SK-N-SH treated with all-trans-retinoic acid at 6 μM for 48 hours (cell line): ENCODE measurements around the gene PLOD2.

ENCODE experiments used
- ATAC-seq: fragments of 200-7000 bp; cut with Tn5 transposase; 3 replicates; pipeline ENCODE4 v1.9.1; 2020; ENCODE audit warnings: mild to moderate bottlenecking, moderate library complexity
- BACH2 ChIP-seq: fragments of 250-450 bp; sonication (Bioruptor Pico); IDR thresholded peaks from 2 replicates; pipeline ENCODE4 v1.9.0; 2021; ENCODE audit warnings: mild to moderate bottlenecking, borderline replicate concordance
- CSDC2 ChIP-seq: fragments of 250-450 bp; sonication (Bioruptor Pico); IDR thresholded peaks from 2 replicates; pipeline ENCODE4 v1.5.0; 2020; ENCODE audit warnings: mild to moderate bottlenecking, moderate library complexity
- ESRRG ChIP-seq: fragments of 250-450 bp; sonication (Bioruptor Pico); IDR thresholded peaks from 2 replicates; pipeline ENCODE4 v1.6.1; 2021; ENCODE audit warnings: mild to moderate bottlenecking
- ISL1 ChIP-seq: fragments of 250-450 bp; sonication (Bioruptor Pico); IDR thresholded peaks from 2 replicates; pipeline ENCODE4 v2.1.2; 2022; ENCODE audit warnings: mild to moderate bottlenecking, moderate library complexity
- OSR1 ChIP-seq: fragments of 250-450 bp; sonication (Bioruptor Pico); IDR thresholded peaks from 2 replicates; pipeline ENCODE4 v1.8.0; 2022; ENCODE audit warnings: moderate library complexity, mild to moderate bottlenecking, inconsistent platforms
- POU6F1 ChIP-seq: fragments of 250-450 bp; sonication (Bioruptor Pico); IDR thresholded peaks from 2 replicates; pipeline ENCODE4 v1.8.0; 2021; ENCODE audit warnings: low read depth, mild to moderate bottlenecking, moderate library complexity, borderline replicate concordance
- PPARA ChIP-seq: fragments of 250-450 bp; sonication (Bioruptor Pico); IDR thresholded peaks from 2 replicates; pipeline ENCODE4 v1.5.0; 2020; ENCODE audit warnings: mild to moderate bottlenecking, borderline replicate concordance
- RARB ChIP-seq: fragments of 250-450 bp; sonication (Bioruptor Pico); IDR thresholded peaks from 2 replicates; pipeline ENCODE4 v1.8.0; 2021; ENCODE audit warnings: mild to moderate bottlenecking, moderate library complexity
- SNAI2 ChIP-seq: fragments of 250-450 bp; sonication (Bioruptor Pico); IDR thresholded peaks from 2 replicates; pipeline ENCODE4 v1.5.0; 2020; ENCODE audit warnings: mild to moderate bottlenecking, moderate library complexity
- TCF4 ChIP-seq: fragments of 250-450 bp; sonication (Bioruptor Pico); IDR thresholded peaks from 2 replicates; pipeline ENCODE4 v1.8.0; 2021; ENCODE audit warnings: mild to moderate bottlenecking, moderate library complexity, borderline replicate concordance
- TOX ChIP-seq: fragments of 250-450 bp; sonication (Bioruptor Pico); IDR thresholded peaks from 2 replicates; pipeline ENCODE4 v1.8.0; 2021; ENCODE audit warnings: mild to moderate bottlenecking, moderate library complexity, borderline replicate concordance
- ZC3H10 ChIP-seq: fragments of 250-450 bp; sonication (Bioruptor Pico); IDR thresholded peaks from 2 replicates; pipeline ENCODE4 v1.5.1; 2021; ENCODE audit warnings: mild to moderate bottlenecking, moderate library complexity
- ZFP3 ChIP-seq: fragments of 250-450 bp; sonication (Bioruptor Pico); IDR thresholded peaks from 2 replicates; pipeline ENCODE4 v1.5.0; 2020; ENCODE audit warnings: mild to moderate bottlenecking, moderate library complexity
- ZFP30 ChIP-seq: fragments of 450-650 bp; formaldehyde crosslinking; IDR thresholded peaks from 2 replicates; pipeline ENCODE4 v1.5.0; 2022; ENCODE audit warnings: mild to moderate bottlenecking, moderate library complexity
- ZNF565 ChIP-seq: fragments of 450-650 bp; formaldehyde crosslinking; conservative IDR thresholded peaks from 2 replicates; pipeline ENCODE4 v1.5.0; 2020; ENCODE audit warnings: low read depth, mild to moderate bottlenecking, moderate library complexity
- ZNF70 ChIP-seq: fragments of 450-650 bp; formaldehyde crosslinking; IDR thresholded peaks from 2 replicates; pipeline ENCODE4 v1.5.0; 2020; ENCODE audit warnings: mild to moderate bottlenecking, moderate library complexity
- ZNF8 ChIP-seq: fragments of 450-650 bp; formaldehyde crosslinking; IDR thresholded peaks from 2 replicates; pipeline ENCODE4 v1.5.0; 2020; ENCODE audit warnings: mild to moderate bottlenecking, moderate library complexity
- TF ChIP-seq, protein P1 (sequence below): fragments of 250-450 bp; sonication (Bioruptor Pico); IDR thresholded peaks from 2 replicates; pipeline ENCODE4 v1.5.1; 2021; ENCODE audit warnings: mild to moderate bottlenecking, moderate library complexity
- TF ChIP-seq, protein P2 (sequence below): fragments of 250-450 bp; sonication (Bioruptor Pico); IDR thresholded peaks from 2 replicates; pipeline ENCODE4 v1.5.0; 2020; ENCODE audit warnings: mild to moderate bottlenecking, moderate library complexity
- TF ChIP-seq, protein P3 (sequence below): fragments of 250-450 bp; sonication (Bioruptor Pico); IDR thresholded peaks from 2 replicates; pipeline ENCODE4 v1.8.0; 2020; ENCODE audit warnings: mild to moderate bottlenecking, moderate library complexity, borderline replicate concordance

The PLOD2 gene

DNA sequence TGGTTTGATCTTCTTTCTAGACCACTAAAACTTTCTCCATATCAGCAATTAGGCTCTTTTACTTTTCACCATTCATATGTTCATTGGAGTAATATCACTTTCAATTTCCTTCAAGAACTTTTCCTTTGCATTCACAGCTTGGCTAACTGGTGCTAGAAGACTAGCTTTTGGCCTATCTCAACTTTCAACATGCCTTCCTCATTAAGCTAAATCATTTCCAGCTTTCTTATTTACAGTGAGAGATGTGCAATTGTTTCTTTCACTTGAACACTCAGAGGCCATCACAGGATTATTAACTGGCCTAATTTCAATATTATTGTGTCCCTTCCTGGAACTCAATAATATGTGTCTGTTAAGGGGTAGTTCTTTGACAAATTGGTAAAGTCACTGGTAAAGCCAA is 42.8 kb upstream of the PLOD2 start:
- ATAC-seq = no peak
- TF ChIP-seq, protein P1, sequence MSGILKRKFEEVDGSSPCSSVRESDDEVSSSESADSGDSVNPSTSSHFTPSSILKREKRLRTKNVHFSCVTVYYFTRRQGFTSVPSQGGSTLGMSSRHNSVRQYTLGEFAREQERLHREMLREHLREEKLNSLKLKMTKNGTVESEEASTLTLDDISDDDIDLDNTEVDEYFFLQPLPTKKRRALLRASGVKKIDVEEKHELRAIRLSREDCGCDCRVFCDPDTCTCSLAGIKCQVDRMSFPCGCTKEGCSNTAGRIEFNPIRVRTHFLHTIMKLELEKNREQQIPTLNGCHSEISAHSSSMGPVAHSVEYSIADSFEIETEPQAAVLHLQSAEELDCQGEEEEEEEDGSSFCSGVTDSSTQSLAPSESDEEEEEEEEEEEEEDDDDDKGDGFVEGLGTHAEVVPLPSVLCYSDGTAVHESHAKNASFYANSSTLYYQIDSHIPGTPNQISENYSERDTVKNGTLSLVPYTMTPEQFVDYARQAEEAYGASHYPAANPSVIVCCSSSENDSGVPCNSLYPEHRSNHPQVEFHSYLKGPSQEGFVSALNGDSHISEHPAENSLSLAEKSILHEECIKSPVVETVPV (CRISPR knock-in tag) = no peak
- TF ChIP-seq ISL1 (CRISPR knock-in tag) (no peak), RARB (no peak), ZFP30 (CRISPR knock-in tag) (no peak), ZC3H10 (CRISPR knock-in tag) (no peak), ESRRG (CRISPR knock-in tag) (no peak), PPARA (CRISPR knock-in tag) (no peak), ZFP3 (no peak), ZNF8 (no peak), TCF4 (CRISPR knock-in tag) (no peak), TOX (no peak), OSR1 (CRISPR knock-in tag) (no peak), POU6F1 (no peak), SNAI2 (CRISPR knock-in tag) (no peak), BACH2 (CRISPR knock-in tag) (no peak)

DNA sequence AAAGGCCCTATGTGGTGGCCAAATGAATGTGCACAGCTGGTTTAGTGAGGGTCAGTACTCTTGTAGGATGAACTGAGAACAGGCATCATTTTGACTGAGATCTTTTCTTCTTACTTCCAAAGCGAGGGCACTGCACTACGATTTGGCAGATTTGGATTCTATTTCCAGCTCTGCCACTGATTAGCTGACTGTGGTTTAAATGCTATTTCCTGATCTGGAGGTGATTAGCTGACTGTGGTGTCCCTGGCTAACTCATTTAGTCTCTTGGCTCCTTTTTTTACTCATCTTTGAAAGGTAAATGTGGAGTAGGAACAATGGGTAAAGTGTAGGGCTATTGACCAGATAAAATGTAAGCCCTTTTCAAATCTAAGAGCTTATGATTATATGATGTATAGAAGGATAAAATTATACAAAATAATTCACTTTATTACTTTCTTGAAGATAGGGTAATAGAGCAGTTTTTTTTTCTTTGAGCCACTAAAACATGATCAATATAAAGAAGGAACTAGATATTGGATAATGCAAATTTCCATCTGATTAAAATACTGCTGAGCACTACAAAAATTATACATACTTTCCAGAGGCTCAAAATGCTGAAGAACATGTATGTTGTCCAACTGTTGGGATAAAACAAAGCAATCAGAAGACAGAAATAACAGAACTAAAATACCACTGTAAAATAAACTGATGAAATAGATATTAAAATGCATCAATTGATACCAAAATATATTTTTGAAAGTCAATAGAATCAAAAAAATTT is 39.7 kb upstream of the PLOD2 start:
- TF ChIP-seq POU6F1 (no peak), ZC3H10 (CRISPR knock-in tag) (no peak), ISL1 (CRISPR knock-in tag) (no peak), CSDC2 (CRISPR knock-in tag) (no peak)
- TF ChIP-seq, protein P1 (CRISPR knock-in tag) = no peak
- no peak for ATAC-seq

DNA sequence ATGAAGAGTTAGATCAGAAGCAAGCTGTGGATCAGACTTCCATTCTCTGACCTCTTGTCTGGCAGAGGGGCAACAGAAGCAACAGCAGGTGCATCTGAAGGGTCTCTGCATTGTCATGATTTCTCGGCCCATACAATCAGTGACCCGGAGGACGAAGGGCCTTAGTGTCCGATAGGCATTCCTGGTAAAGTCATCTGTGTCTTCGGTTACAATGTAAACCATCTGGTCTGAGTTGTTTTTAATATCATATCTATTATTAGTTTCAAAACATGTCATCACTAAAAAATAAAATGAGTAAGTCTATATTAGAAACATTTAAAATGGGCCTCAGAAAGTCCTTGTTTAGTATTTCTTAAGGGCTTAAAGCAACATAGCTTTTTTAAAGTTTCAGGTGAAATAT is 38.8 kb upstream of the PLOD2 start:
- TF ChIP-seq ZNF565 (CRISPR knock-in tag) (no peak), ZNF70 (CRISPR knock-in tag) (no peak), TCF4 (CRISPR knock-in tag) (no peak), SNAI2 (CRISPR knock-in tag) (no peak), ISL1 (CRISPR knock-in tag) (no peak), ZC3H10 (CRISPR knock-in tag) (no peak), RARB (no peak), BACH2 (CRISPR knock-in tag) (no peak), TOX (no peak), ZFP3 (no peak)
- TF ChIP-seq, protein P1 (CRISPR knock-in tag) = no peak
- TF ChIP-seq, protein P2, sequence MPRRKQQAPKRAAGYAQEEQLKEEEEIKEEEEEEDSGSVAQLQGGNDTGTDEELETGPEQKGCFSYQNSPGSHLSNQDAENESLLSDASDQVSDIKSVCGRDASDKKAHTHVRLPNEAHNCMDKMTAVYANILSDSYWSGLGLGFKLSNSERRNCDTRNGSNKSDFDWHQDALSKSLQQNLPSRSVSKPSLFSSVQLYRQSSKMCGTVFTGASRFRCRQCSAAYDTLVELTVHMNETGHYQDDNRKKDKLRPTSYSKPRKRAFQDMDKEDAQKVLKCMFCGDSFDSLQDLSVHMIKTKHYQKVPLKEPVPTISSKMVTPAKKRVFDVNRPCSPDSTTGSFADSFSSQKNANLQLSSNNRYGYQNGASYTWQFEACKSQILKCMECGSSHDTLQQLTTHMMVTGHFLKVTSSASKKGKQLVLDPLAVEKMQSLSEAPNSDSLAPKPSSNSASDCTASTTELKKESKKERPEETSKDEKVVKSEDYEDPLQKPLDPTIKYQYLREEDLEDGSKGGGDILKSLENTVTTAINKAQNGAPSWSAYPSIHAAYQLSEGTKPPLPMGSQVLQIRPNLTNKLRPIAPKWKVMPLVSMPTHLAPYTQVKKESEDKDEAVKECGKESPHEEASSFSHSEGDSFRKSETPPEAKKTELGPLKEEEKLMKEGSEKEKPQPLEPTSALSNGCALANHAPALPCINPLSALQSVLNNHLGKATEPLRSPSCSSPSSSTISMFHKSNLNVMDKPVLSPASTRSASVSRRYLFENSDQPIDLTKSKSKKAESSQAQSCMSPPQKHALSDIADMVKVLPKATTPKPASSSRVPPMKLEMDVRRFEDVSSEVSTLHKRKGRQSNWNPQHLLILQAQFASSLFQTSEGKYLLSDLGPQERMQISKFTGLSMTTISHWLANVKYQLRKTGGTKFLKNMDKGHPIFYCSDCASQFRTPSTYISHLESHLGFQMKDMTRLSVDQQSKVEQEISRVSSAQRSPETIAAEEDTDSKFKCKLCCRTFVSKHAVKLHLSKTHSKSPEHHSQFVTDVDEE = no peak
- TF ChIP-seq, protein P3, sequence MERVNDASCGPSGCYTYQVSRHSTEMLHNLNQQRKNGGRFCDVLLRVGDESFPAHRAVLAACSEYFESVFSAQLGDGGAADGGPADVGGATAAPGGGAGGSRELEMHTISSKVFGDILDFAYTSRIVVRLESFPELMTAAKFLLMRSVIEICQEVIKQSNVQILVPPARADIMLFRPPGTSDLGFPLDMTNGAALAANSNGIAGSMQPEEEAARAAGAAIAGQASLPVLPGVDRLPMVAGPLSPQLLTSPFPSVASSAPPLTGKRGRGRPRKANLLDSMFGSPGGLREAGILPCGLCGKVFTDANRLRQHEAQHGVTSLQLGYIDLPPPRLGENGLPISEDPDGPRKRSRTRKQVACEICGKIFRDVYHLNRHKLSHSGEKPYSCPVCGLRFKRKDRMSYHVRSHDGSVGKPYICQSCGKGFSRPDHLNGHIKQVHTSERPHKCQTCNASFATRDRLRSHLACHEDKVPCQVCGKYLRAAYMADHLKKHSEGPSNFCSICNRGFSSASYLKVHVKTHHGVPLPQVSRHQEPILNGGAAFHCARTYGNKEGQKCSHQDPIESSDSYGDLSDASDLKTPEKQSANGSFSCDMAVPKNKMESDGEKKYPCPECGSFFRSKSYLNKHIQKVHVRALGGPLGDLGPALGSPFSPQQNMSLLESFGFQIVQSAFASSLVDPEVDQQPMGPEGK (CRISPR knock-in tag) = no peak
- TF ChIP-seq, all 23 proteins: peak for 0
- no peak for ATAC-seq
